Thymus (tissue), 14 donors: ENCODE measurements around the gene BST1. TPM values are rescaled to one million over a fixed set of nuclear protein-coding genes. Genes with fewer than 3 reads are reported as not detected.

Experiments
- DNase-seq, 9 donors: peaks; one replicate each; pipeline ENCODE4 v3.0.0-alpha.2; 2013; ENCODE audit warnings: low spot score in 9 of 9, low read depth in 6 of 9, missing footprints in 1 of 9
- H3K27ac ChIP-seq, 2 donors: one replicate each; pipeline ENCODE4 v1.5.1; 2013; ENCODE audit warnings: control low read depth in 1 of 2, low read depth in 1 of 2, low read length in 1 of 2, mild to moderate bottlenecking in 1 of 2, moderate library complexity in 1 of 2
- H3K27me3 ChIP-seq, 2 donors: one replicate each; pipeline ENCODE4 v1.5.1; 2013; ENCODE audit warnings: low read length in 1 of 2; ENCODE audit not compliant: control insufficient read depth in 2 of 2, insufficient read depth in 1 of 2
- H3K36me3 ChIP-seq, 2 donors: one replicate each; pipeline ENCODE4 v1.5.1; 2013; ENCODE audit warnings: low read length in 1 of 2, mild to moderate bottlenecking in 1 of 2, moderate library complexity in 1 of 2; ENCODE audit not compliant: control insufficient read depth in 2 of 2, insufficient read depth in 2 of 2
- H3K4me1 ChIP-seq, 2 donors: one replicate each; pipeline ENCODE4 v1.5.1; 2013; ENCODE audit warnings: low read length in 2 of 2; ENCODE audit not compliant: control insufficient read depth in 2 of 2, insufficient read depth in 2 of 2
- H3K4me3 ChIP-seq, 2 donors: one replicate each; pipeline ENCODE4 v1.5.1; 2013; ENCODE audit warnings: low read length in 2 of 2, control low read depth in 1 of 2, mild to moderate bottlenecking in 1 of 2
- H3K9me3 ChIP-seq, 2 donors: one replicate each; pipeline ENCODE4 v1.5.1; 2013; ENCODE audit warnings: low read length in 1 of 2, mild to moderate bottlenecking in 1 of 2; ENCODE audit not compliant: control insufficient read depth in 2 of 2, insufficient read depth in 1 of 2
- WGBS: extraction: QIAGEN DNeasy Blood & Tissue Kit; methylation state at CpG from one replicate; pipeline ENCODE4 v1.1.7; 2013; 5-methylcytosine and 5-hydroxymethylcytosine counted together
- long read RNA-seq, 10 donors: transcript quantifications; one replicate each; lab custom pipeline, GENCODE V29; 2026
- polyA plus RNA-seq: library from polyadenylated mRNA; stranded (reverse); fragments of 200-250 nt; gene quantifications from one replicate; pipeline ENCODE4 v1.2.3, GENCODE V29; 2013
- total RNA-seq: library from RNA; stranded (reverse); fragments of 120-200 nt; gene quantifications from one replicate; pipeline ENCODE4 v1.2.4, GENCODE V29; 2013
- donor health status: healthy.

BST1 gene
- total RNA-seq (4.1 TPM), polyA plus RNA-seq (2.9 TPM)
- long read RNA-seq, donor 1, partial matches to known transcripts = 0 of 1 reads
- long read RNA-seq, donor 1, other reads (novel, unspliced or antisense) = 0 of 1 reads
- long read RNA-seq, donor 2 = 0 reads
- long read RNA-seq, donor 3 = 0 reads
- long read RNA-seq, donor 4, partial matches to known transcripts = 0 of 1 reads
- long read RNA-seq, donor 4, other reads (novel, unspliced or antisense) = 0 of 1 reads
- long read RNA-seq, donor 5, partial matches to known transcripts = 0 of 4 reads
- long read RNA-seq, donor 5, other reads (novel, unspliced or antisense) = 0 of 4 reads
- long read RNA-seq, donor 6, partial matches to known transcripts = 0 of 2 reads
- long read RNA-seq, donor 6, other reads (novel, unspliced or antisense) = 0 of 2 reads
- long read RNA-seq, donor 7 = 0 reads
- long read RNA-seq, donor 8, partial matches to known transcripts = 0 of 1 reads
- long read RNA-seq, donor 8, other reads (novel, unspliced or antisense) = 0 of 1 reads
- long read RNA-seq, donor 9 = 0 reads
- long read RNA-seq, donor 10 = 0 reads

- Histone ChIP-seq H3K36me3 (no peaks in the 10 kb centered on the region), H3K4me3 (peak within 1 kb of the TSS; percentile 51 to 54), H3K27ac (no peak within 1 kb of the TSS), H3K4me1 (peaks cover 0 to 10% of the 10 kb centered on the region in 2 donors), H3K27me3 (no peaks in the 10 kb centered on the region), H3K9me3 (peaks cover 0 to 8% of the 10 kb centered on the region in 2 donors)
- 3% methylated on average over 43 of the region's 43 CpGs for WGBS
- peak in 4 of 9 donors; percentile 25 to 72 (median 60) for DNase-seq
These were observed at the start of gene BST1 for GRCh38 chr4:15702941-15703403. Gene BST1 (plus strand): TSS chr4:15703065. CDS start chr4:15703145, 80 bp downstream.

DNA sequence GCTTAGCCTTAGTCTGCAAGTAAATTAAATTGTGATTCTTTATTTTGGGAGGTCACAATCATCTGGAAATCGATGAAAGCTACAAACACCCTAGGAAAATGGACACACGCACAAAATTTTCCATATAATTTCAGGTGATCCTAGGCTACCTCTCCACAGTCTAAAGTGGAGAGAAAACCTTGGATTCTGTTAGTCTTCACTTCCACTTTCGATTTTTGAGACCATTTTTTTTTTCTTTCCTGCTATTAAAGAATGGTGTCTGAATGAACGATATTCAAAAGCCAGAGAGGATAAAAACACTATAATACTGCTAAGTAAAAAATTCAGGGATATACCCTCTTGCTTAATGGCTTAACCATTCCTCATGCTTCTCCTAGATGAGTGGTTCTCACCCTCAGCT is 49.4 kb upstream of the BST1 start:
- H3K4me3 ChIP-seq = peak overlapping the region; percentile 81
- peak overlapping the region in 1 of 2 donors; percentile 82 for H3K27ac ChIP-seq
- DNase-seq = peak in 1 of 9 donors; percentile 37
- peaks cover 18 to 19% of the 10 kb centered on the region in 2 donors for H3K4me1 ChIP-seq
- H3K9me3 ChIP-seq = no peaks in the 10 kb centered on the region
- H3K36me3 ChIP-seq = no peaks in the 10 kb centered on the region
- no peaks in the 10 kb centered on the region for H3K27me3 ChIP-seq
- WGBS = 22% methylated on average over 4 of the region's 4 CpGs

DNA sequence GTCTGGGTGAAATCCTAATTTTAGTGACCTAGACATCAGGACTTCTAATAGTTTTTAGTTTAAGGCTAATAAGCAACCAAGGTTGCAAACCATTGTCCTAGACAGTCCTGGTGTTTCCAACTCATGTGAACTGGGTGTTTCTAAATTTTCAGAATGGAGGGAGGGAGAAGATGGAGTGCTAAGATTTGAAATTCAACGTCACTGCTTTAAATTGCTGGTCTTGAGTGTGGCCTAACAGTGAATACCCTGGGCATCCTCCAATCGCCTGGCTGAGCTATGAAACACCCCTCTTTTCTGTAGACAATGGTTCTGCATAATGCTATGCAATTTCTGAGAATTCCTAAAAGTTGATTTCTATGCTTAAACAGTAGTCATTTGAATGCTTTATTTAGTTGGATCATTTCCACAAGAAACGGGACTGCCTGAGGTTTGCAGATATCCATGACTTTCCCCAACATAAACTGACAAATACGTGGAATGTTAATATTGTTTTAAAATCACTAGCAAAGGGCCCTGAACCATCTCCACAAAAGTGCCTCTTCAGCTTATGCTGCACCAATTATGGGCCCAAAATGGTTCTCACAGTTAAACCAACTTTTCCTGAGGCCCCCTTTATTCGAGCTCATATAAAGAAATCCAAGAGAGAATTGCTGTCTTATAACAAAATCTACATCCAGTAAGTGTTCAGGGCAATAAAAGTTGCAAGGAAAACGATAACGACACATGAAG is 48.8 kb upstream of the BST1 start:
- peak in 3 of 9 donors; percentile 24 to 43 (median 43) for DNase-seq
- Histone ChIP-seq H3K36me3 (no peaks in the 10 kb centered on the region), H3K27me3 (no peaks in the 10 kb centered on the region), H3K9me3 (no peaks in the 10 kb centered on the region), H3K27ac (peak overlapping the region; percentile 82 to 98), H3K4me3 (peak overlapping the region; percentile 81), H3K4me1 (peaks cover 18 to 19% of the 10 kb centered on the region in 2 donors)
- WGBS = 6% methylated on average over 7 of the region's 7 CpGs

DNA sequence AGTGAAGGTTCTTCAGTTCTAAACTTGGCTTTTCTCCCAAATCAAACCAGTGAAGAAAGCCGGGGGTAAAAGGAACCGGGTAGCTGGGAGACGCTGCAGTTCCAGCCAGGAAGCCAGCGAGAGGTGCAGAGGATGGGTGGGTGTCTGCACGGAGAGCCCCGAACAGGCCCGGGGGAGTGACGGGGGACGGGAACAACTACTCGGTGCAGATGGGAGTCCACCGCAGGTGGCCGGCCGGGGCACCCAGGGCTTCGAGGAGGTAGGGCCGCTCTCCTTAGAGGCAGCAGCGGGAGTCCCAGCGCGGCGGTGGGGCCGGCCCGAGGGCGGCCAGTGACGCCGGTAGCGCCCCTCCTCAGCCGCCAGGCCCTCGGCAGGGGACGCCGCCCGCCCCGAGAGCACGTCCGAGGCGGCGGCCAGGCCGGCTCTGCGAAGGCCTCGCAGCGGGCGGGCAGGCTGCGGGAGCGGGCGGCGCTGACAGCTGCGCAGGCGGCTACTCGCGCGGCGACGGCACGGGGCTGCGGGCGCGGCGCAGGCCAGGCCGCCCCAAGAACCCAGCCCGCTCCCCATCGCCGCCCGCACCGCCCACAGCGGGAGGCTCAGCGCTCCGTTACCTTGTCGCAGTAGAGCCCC is 48.2 kb upstream of the BST1 start:
- peak in 6 of 9 donors; percentile 41 to 74 (median 49) for DNase-seq
- H3K4me1 ChIP-seq = peaks cover 16 to 18% of the 10 kb centered on the region in 2 donors
- peak overlapping the region; percentile 90 to 98 for H3K27ac ChIP-seq
- no peaks in the 10 kb centered on the region for H3K27me3 ChIP-seq
- no peaks in the 10 kb centered on the region for H3K36me3 ChIP-seq
- H3K4me3 ChIP-seq = peak overlapping the region; percentile 81
- no peaks in the 10 kb centered on the region for H3K9me3 ChIP-seq
- under 1% methylated on average over 66 of the region's 66 CpGs for WGBS

DNA sequence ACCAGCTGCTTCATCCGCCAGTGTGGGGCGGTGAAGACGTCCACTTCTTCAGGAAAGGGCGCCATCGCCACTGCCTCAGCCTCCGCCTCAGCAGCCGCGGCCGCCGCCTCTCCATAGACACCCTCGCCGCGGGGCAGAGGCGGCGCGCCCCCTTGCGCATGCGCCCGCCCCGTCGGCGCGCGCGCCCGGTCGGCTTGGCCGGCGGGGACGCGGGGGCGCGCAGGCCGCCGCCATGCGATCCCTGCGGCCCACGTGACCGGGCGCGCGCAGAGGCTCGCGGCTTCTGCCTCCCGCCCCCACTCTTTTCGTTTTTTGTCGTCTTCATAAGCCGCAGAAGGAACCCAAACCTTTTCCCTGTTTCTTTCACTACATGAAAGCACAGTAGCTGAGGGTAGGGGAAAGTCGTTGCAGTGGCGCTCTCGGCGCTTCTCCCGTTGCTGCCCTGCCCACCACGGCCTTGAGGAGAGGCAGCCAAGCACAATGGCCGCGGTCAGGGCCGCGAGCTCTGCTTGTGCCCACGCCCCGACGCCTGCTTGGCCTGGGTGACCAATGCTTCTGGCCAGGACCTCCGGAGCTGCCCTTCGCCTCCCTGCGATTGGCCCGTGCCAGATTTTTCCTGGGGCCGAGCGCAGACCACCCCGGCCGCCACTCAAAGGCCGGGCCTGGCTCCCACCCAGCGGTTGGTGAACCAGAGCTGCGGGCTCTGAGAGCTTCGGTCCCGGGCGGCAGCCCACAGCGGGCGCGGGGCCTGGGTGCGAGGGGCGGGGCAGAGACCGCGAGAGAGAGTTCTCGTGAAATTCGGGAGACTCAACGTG is 47.4 kb upstream of the BST1 start, which contains the start of gene FBXL5:
Gene FBXL5 (minus strand): TSS at position 135 of the 815 bp plus-strand sequence. CDS start 70 bp downstream, at position 65.
- 10% methylated on average over 85 of the region's 85 CpGs for WGBS
- no peaks in the 10 kb centered on the region for H3K9me3 ChIP-seq
- H3K27me3 ChIP-seq = no peaks in the 10 kb centered on the region
- H3K36me3 ChIP-seq = no peaks in the 10 kb centered on the region
- H3K27ac ChIP-seq = peak within 1 kb of the TSS; percentile 98
- peaks cover 15 to 16% of the 10 kb centered on the region in 2 donors for H3K4me1 ChIP-seq
- peak within 1 kb of the TSS; percentile 81 for H3K4me3 ChIP-seq
- peak; percentile 69 to 94 (median 86) for DNase-seq

GRCh38 chr4:15656038-15656470 is 46.8 kb upstream of the BST1 start:
- no peaks in the 10 kb centered on the region for H3K36me3 ChIP-seq
- H3K4me3 ChIP-seq = peak overlapping the region; percentile 81
- peaks cover 15 to 16% of the 10 kb centered on the region in 2 donors for H3K4me1 ChIP-seq
- no peak for DNase-seq
- 86% methylated on average over 12 of the region's 12 CpGs for WGBS
- H3K9me3 ChIP-seq = no peaks in the 10 kb centered on the region
- H3K27me3 ChIP-seq = no peaks in the 10 kb centered on the region
- H3K27ac ChIP-seq = peak overlapping the region; percentile 95 to 98

DNA sequence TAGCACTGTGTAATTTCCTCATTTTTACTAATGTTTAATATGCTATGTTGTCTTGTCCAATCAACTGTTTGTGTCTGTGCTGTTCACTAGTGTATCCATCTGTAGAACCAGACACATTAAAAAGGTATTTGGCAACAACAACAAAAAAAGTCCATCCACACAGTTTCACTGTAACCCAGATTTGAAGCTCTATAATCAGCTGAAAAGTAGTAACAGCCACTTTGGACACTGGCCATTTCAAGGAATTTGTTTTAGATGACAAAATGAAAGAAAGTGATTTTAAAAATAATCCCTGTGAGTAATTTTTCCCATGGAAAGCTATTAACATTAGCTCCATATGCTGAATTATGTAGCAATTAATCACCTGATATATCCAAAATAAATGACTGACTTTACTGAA is 45.5 kb upstream of the BST1 start:
- H3K9me3 ChIP-seq = no peaks in the 10 kb centered on the region
- H3K27ac ChIP-seq = no peak overlapping the region
- no peak overlapping the region for H3K4me3 ChIP-seq
- no peaks in the 10 kb centered on the region for H3K36me3 ChIP-seq
- no peak for DNase-seq
- no peaks in the 10 kb centered on the region for H3K27me3 ChIP-seq
- peaks cover 15 to 16% of the 10 kb centered on the region in 2 donors for H3K4me1 ChIP-seq

- Histone ChIP-seq H3K9me3 (no peaks in the 10 kb centered on the region), H3K4me3 (no peak overlapping the region), H3K36me3 (no peaks in the 10 kb centered on the region), H3K4me1 (peaks cover 15 to 16% of the 10 kb centered on the region in 2 donors), H3K27me3 (no peaks in the 10 kb centered on the region), H3K27ac (no peak overlapping the region)
- no peak for DNase-seq
- WGBS = over 99% methylated on average over 4 of the region's 4 CpGs
These were observed 44.6 kb upstream of the BST1 start for GRCh38 chr4:15658136-15658770.
